GM19043 (cell line): ENCODE measurements around the gene PBX3.

Experiments
- ATAC-seq: cut with Tn5 transposase; IDR thresholded peaks from one replicate; pipeline ENCODE4 v1.9.1; 2021; ENCODE audit warnings: low read depth; ENCODE audit not compliant: unreplicated experiment

The PBX3 gene

DNA sequence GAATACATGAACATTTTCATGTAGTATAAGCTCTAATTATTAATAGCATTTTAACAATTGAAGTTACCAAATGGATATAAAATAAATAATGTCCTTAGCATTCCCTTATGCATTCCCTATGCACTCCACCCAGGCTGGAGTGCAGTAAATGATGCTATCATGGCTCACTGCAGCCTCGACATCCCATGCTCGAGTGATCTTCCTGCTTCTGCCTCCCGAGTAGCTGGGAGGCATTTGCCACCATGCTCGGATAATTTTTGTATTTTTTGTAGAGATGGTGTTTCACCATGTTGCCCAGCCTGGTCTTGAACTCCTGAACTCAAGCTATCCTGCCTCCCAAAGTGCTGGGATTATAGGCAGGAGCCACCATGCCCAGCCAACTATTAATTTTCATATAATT lies 184.0 kb downstream of the PBX3 start:
- ATAC-seq, result no peak

DNA sequence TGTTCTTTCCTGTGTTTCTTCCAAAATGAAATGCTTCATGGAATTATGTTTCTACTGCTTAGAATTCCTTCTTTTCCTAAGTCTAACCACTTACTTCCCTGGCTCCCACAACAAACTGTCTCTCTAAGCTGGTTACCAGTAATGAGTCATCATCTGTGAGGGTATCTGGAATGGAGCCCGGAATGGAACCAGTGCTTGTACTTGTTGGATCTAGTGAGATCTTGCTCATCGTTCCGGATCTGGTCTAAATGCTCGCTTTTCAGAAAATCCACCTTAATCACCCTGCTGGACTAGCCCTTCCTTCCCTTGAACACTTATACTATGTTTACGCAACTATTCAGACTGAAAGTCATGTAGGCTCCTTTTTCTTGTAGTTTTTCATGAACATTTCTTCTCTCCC lies 184.8 kb downstream of the PBX3 start:
- ATAC-seq, result no peak

GRCh38 chr9:125932746-125933455 lies 185.7 kb downstream of the PBX3 start:
- ATAC-seq, result no peak

DNA sequence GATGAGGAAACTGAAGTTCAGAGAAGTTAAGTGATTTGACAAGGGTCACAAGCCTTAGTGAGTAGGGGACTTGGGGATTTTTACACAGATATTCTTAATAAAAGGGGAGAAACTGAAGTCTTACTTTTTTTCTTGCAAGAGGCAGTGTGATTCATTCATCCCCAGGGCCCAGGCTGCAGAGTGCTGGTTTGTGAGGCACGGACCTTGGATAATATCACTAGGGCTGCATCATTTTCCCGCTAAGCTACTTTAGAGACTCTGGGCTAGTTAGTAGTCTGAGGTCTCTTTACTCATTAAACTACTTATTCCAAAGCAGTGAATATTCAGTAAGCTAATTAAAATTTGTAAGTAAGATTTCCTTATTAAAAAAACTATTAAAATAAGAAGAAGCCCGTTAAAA lies 195.0 kb downstream of the PBX3 start:
- no peak for ATAC-seq

DNA sequence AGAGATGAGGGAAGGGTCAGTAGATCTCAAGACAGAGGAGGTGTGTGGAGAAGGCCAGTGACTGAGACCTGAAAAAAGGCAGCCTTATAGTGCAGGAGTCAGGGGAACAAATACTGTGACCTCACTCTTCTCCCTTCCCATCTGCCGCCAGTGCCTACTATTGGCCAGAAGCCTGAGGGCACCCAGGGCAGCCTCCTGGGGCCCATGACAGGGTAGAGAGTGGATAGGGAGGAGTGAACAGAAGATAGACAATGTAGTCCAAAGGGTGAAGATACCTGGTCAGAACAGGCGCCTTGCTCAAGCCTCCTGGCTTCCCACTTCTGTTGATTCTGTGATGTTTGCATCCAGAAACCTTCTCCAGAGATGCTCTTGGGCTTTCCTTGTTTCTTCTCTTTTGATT lies 196.7 kb downstream of the PBX3 start:
- ATAC-seq, result no peak

- ATAC-seq, result no peak
Observed at GRCh38 chr9:125946397-125946796, 199.2 kb downstream of the PBX3 start.

GRCh38 chr9:125948887-125949596 lies 201.9 kb downstream of the PBX3 start:
- ATAC-seq, result no peak

DNA sequence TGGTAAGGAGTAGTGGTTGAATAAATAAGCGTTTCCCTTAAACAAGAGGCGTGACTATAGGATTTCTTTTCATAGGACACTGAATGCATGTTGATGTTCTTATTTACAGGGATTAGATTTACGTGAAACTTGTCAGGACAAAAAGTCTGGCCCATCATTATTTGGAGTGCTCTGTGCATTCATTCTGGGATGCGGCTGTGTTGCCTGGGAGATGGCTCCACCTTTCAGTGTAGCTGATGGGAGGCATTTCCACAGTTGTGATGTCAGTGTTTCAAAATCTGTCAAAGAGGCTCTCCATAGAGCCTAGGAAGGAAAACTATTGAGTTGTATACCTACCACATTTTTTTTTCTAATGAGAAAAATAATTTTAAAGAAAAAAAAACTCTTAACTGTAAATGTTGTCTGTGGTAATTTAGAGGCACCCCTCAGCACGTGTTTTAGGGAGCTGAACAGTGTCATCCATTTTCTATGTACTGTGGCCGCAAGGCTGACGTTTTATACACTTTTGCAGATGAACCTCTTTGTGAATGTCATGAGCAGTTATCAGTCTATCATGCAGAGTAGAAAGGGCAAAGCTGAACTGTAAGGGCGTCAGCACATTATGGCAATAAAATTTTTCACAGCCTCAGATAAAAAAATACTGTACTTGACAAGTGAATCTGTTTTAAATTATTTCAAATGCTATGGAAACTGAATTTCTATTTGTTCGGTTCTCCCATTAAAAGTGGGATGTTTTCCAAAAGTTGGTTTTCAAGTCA lies 202.7 kb downstream of the PBX3 start:
- no peak for ATAC-seq

- ATAC-seq, result no peak
Observed at GRCh38 chr9:125950880-125951471, 203.8 kb downstream of the PBX3 start.

- no peak for ATAC-seq
Observed at GRCh38 chr9:125953314-125954019, 206.3 kb downstream of the PBX3 start.

GRCh38 chr9:125956102-125956501 lies 208.9 kb downstream of the PBX3 start:
- ATAC-seq, result no peak

DNA sequence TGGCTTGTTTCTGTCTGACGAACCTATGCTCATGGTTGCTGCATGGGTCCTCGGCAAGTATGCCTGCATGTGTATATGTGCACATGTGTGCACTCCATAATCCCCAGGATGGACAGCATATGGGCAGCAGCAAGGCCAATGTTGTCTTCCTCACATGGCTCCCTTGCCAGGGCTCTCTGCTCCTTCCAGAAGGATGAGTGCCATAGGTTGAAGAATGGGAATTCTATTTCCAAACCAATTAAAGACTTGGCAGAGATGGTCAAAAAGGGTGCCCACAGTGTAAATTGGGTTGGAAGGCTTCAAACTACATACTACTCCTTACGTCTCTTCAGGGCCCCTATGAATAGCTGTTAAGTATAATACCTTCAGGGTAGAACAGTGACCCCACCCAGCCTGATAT lies 212.1 kb downstream of the PBX3 start:
- ATAC-seq, result no peak

GRCh38 chr9:125959951-125960619 lies 212.9 kb downstream of the PBX3 start:
- no peak for ATAC-seq

GRCh38 chr9:125960626-125961025 lies 213.5 kb downstream of the PBX3 start:
- no peak for ATAC-seq

DNA sequence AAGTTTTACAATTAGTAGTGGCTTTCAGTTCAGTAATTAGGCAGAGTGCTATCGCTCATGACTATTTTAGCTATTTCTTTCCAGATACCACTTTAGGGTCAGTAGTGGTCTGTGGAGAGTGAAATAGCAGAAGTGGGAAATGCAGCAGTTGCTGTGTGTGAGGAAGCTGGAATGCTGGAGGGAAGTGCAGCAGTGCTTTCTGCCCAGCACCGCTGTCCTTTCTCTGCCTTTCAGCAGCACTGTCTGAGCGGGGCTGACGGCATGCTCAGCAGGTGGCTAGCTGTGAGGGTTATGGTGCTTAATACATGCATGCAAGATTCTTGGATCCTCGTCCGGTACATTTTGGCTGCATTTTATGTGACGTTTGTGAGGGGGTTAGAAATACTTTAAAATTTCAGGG lies 213.9 kb downstream of the PBX3 start:
- no peak for ATAC-seq

- ATAC-seq, result no peak
Observed at GRCh38 chr9:125963932-125964331, 216.8 kb downstream of the PBX3 start.

- ATAC-seq, result no peak
Observed at GRCh38 chr9:125964702-125965225, 217.6 kb downstream of the PBX3 start.

DNA sequence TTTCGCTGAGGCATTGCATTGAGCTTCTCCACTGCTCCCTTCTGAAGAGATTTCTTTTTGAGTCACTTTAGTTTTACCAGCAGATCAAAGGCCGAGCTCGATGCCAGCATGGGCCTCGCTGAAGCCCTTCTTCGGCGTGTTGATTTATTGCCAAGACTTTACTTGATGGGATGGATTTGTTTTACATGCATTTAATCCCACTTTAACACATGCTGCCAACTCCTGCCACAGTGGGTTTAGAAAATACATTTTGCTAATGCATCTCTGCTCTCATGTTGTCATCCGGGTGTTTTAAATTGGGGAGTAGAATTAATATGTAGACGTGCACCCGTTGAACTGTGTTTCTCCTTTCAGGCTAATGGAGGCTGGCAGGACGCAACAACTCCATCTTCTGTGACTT lies 218.3 kb downstream of the PBX3 start:
- ATAC-seq, result no peak

DNA sequence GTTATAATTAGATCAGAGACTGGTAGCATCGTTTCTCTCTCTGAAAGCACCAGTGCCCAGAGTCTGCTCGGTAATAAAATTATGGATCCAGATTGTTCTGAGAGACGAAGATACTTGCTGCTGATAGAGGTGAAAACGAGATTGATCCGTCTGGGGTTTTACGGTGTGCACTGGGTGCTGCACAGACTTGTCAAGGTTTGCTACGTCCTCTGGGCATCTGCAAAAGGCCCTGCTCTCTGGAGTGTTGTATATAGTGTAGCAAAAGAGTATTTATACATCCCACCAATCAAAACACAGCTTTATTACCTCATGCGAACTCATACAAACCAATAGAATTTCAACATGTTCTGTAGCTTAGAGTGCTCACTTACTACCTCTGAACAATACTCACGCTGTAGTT lies 219.3 kb downstream of the PBX3 start:
- ATAC-seq, result no peak
